HuH-7 (cell line): ENCODE results near the gene MAJIN.

Experiments used
- DNase-seq: peaks from one replicate; pipeline ENCODE4 v3.0.0; 2011; ENCODE audit warnings: low spot score

Gene MAJIN

DNA sequence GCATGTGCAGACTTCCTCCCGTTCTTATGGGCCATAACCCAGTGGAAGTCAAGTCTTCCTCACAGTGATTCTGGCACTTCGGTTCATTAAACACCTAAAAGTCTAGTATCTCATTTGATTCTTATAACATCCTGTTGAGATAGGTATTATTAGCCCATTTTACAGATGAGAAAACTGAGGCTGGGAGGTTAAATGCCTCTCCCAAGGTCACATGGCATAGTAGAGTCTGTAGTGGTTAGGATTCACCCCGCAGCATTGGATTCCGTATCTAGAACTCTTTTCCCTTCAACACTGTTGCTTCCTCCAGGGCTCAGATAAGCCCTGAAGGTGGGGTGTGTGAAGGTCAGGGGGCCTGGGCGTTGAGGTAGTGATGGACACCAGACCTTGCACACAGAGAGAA is 39.6 kb downstream of the MAJIN start:
- DNase-seq, result no peak

DNA sequence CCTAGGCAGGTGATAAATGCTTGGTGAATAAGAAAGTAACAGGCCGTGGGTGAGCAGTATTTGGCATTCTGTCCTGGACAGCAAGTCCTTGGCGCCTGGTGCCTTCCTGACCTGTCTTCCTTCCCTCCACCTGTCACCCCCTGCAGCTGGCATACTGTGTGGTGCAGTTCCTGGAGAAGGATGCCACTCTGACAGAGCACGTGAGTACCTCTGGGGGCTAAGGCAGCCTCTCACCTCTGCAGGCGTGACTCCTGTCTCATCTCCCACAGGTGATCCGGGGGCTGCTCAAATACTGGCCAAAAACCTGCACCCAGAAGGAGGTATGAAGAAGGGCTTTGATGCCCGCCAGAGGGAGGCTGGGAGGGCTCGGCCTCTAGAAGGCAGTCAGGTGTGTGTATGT is 40.6 kb downstream of the MAJIN start:
- DNase-seq, result no peak

DNA sequence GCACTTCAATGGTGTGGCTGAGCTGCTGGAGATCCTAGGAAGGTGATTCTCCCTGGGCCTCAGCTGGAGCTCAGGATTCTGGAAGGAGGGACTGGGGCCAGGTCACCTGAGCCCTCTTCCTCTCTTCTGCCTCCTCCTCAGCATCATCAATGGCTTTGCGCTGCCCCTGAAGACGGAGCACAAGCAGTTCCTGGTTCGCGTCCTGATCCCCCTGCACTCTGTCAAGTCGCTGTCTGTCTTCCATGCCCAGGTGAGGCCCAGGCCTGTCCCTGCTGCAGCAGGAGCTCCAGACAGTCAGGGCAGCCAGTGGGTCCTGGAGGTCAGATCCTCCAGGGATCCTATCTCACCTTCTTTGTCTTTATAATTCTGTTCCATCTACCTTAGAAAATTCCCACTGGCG is 41.6 kb downstream of the MAJIN start:
- no peak for DNase-seq

DNA sequence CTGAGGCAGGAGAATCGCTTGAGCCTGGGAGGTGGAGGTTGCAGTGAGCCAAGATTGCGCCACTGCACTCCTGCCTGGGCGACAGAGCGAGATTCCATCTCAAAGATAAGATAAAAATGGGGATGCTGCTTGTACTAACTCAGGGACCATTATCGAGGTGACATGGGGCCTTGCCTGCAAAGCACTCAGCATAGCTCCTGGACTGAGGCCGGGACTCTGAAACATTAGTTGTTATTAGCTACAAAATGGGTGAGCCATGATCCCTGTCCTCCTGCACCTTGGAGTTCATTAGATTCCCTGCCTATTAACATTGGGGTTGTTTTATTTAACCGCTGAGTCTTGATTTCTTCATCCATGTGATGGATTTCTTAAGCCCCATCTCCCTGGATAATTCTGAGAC is 42.3 kb downstream of the MAJIN start:
- no peak for DNase-seq

DNA sequence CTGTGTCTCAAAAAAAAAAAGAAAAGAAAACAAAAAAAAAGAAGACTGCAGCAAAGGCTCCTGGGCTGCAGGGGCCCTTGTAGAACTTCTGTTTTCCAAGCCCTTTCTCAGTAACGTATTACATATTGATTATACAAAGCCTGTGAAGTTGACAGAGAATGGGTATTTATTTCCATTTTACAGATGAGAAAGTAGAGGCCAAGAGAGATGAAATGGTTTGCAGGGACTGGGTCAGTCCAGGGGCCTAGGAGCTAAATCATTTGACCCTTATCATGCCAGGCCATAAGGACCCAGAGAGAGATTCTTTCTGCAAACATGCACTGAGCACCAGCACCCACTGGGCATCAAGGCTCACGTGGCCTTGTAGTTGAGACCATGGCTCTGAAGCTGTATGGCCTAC is 43.0 kb downstream of the MAJIN start:
- no peak for DNase-seq

- DNase-seq, result no peak
Measured at GRCh38 chr11:64926689-64927088, 45.2 kb downstream of the MAJIN start.

DNA sequence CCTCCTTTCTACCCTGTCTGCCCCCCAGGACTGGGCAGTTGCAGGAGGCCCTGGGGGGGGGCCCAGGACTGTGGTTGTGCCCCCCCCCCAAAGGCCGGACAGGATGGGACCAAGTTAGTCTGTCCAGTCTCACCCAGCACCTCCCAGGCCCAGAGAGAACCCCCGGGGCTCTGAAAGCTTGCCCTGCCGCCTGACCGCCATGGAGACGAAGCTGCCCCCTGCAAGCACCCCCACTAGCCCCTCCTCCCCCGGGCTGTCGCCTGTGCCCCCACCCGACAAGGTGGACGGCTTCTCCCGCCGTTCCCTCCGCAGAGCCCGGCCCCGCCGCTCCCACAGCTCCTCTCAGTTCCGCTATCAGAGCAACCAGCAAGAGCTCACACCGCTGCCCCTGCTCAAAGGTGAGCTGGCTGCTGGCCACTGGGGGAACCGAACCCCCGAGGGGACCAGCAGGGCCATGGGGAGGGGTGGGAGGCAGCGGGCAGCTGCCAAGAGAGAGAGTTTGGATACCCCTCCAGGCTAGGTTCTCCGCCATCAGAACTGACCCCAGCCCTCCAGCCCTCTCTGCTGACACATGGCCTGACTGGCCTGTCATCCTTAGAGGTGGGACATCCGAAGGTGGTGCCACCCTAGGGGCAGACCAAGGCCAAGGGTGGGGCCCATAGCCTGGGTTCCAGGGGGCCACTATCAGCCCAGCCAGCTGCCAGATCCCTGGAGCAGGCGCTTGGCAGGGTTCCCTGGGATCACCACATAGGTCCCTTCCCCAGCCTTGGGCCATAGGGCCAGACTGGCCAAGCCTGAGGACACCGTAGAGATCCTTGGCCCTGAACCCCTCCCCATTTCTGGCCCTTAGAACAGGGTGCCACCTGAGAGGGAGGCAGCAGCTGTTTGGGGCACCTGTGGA is 46.1 kb downstream of the MAJIN start:
- DNase-seq, result no peak

DNA sequence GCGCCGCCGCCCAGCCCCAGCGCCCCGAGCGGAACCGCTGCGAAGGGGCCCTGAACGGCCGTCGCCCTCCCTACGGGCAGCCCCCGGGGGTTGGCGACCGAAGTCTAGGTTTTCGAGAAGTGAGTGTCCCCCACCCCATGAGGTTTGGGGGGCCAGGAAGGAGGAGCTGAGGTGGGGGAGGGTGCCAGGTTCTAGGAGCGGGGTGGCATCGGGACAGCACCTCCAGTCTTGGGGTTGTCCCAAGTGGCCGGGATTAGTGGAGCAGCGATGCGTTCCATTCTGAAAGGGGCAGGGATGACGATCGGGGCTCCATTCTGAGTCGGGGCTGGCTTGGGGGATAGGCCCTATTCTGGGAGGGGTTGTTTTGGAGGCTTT is 47.0 kb downstream of the MAJIN start:
- DNase-seq, result no peak

DNA sequence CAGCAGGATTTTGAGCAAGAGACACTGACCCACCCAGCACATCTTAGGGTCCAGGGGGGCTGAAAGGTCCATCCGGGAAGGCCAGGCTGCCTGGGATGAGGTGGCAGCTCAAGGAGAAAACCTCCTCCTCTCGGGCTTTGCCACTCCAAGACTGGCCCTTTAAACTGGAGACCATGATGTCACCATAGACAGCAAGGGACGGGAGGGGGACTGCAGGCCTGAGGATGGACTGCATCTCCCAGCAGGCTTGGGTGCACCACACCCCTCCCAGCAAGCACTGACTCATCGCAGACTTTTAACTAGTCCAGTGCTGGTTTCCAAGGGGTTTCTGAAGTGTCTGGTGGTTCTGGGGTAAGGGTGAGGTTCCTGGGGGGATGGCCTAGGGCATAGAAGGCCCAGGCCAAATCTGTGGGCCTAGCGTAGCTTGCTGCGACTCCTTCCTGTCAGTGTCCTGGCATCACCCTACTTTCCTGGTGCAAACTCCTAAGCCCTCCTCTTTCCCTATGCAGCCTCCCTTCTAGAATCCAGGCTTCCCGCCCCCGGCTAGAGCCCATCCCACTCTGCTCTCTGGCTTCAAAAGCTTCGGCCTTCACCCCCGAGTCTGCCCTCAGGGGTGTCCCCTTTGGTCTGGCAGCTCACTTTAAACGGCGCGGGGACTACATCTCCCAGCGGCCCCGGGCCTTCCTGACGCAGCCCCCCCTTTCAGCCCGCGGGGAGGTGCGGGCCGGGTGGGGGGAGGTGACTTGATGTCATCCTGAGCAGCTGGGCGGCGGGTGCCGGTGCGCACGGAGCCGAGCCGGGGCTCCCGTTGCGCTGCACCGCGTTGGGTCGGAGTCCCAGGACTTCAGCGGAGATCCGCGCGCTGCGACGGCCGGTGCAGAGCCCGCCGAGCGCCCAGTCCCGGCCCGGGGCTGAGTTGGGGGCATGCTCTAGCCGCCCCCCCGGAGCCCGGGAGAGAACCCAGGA is 47.7 kb downstream of the MAJIN start, which contains the start of gene PPP2R5B:
TSS of gene PPP2R5B (plus strand) at position 746 of the 966 bp plus-strand sequence. CDS start 1,046 bp downstream, outside the sequence.
- DNase-seq, result peak; percentile 91

DNA sequence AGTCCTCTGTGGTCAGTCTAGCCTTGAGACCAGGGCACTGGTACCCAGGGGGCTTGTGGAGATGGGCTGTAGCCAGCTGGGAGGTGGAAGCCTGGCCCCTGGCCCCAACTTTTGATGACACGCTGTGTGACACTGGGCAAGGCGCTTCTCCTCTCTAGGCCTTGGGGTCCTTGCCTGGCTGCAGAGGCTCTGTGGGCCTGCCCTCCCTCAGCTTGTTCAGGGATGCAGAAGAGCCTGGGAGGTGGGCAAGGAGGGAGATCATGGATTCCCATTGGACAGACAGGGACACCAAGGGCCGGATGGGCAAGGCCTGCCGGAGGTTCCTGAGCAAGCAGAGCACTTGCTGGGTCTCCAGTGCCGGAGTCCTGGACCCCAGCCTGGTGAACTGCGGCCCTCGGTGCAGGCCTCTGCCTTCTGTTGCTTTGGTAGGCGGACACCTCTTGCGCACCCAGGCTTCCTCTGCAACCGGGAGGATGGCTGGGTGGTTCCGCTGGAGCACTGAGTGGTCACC is 48.7 kb downstream of the MAJIN start:
- DNase-seq, result no peak

GRCh38 chr11:64921384-64921783 is 50.5 kb downstream of the MAJIN start:
- no peak for DNase-seq

DNA sequence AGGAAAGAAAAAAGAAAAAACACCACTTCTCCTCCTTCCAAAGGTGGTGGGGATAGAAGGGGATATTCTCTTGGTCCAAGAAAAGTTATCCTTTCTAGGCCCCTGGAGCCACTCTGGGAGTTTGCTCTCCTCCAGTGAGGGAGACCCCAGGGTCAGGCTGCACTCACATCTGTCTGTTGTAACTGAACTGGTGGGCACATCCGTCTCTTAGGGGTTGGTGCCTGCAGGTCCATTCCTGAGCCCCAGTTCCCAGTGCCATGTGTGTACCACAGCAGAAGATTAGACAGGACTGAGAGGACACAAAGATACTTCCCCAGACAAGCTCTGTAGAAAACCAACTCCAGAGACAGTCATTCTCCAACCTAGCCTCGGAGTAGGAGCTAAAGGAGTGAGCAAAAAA is 51.8 kb downstream of the MAJIN start:
- DNase-seq, result no peak

DNA sequence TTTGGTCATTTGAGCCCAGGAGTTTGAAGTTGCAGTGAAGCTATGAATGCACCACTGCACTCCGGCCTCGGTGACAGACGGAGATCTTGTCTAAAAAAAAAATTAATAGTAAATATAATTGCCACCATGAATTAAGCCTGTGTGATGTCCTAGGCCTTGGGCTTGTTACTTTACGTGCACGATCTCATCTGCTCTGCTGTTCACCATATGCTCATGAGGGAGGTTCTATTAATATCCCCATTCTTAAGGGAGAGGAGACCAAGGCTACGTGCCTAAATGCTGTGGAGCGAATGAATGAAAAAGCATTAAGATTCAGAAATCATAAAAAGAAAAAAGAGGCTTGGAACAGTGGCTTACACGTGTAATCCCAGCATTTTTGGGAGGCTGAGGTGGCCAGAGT is 52.3 kb downstream of the MAJIN start:
- DNase-seq, result no peak

DNA sequence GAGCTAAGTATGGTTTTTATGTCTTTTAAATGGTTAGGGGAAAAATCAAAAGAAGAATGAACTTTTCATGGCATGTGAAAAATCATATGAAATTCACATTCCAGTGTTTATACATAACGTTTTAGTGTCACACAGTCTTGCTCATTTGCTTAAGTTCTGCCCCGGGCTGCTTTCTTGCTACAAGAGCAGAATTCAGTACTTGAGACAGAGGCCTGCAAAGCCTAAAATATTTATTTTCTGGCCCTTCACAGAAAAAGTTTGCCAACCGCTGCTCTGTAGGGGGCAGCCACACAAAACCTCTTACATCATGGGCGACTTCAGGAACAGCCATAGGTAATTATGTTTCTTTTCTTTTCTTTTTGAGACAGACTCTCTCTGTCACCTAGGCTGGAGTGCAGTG is 53.9 kb downstream of the MAJIN start:
- no peak for DNase-seq

DNA sequence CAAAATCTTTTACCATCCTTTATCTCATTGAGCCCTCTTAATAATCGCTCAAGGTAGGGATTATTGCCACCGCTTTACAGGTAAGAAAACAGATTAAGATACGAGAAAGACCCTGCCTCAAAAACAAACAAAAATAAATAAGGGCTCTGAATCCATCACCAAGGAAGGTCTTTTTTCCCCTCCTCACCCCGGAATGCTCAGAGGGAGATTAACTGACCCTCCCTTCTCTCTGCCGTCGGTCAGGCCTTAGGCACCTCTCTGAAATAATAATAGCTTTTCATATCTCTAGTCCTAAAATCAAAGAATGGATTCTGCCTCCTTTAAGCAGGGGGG is 54.3 kb downstream of the MAJIN start:
- DNase-seq, result no peak

GRCh38 chr11:64916775-64917662 is 54.9 kb downstream of the MAJIN start, which contains the start of gene ATG2A:
TSS of gene ATG2A (minus strand) at chr11:64917209. CDS start at chr11:64917135, 74 bp downstream.
- peak; percentile 93 for DNase-seq

GRCh38 chr11:64916040-64916774 is 55.7 kb downstream of the MAJIN start:
- peak; percentile 63 for DNase-seq

DNA sequence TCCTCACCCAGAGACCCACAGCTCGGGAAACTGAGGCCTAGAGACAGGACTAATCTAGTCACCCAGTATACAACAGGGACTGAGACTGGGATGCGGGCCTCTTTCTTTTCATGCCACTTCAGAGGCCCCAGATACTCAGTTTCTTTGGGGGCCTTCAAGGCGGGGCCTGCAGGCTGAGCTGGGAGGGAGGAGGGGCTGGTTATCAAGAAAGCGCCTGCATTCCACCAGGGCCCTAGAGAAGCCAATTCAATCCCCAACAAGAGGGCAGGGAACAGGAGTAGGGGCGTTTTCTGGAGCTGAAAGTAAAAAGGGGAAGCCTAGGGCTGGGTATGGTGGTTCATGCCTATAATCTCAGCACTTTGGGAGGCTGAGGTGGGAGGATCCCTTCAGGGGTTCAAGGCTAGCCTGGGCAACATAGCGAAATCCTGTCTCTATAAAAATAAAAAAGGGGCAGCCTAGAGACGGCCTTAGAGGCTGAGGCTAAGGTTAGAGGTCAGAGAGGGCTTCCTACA is 56.5 kb downstream of the MAJIN start:
- DNase-seq, result no peak

DNA sequence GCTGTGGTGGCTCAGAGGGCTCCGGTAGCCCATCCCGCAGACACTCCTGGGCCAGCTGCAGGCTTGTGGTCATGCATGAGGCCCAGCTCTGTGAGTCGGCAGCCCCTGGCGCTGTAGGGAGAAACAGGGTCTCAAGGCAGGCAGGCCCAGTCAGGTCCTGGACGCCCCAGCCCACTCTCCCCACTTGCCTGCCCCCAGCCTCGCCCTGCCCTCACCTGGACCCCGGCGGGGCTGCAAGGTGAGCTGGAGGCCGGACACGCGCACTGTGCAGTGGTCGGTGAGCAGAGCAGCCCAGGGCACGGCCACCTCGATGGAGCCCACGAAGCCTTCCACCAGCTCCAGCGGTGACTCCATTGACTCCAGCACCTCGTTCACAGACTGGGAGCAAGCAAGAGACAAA is 57.8 kb downstream of the MAJIN start:
- no peak for DNase-seq

DNA sequence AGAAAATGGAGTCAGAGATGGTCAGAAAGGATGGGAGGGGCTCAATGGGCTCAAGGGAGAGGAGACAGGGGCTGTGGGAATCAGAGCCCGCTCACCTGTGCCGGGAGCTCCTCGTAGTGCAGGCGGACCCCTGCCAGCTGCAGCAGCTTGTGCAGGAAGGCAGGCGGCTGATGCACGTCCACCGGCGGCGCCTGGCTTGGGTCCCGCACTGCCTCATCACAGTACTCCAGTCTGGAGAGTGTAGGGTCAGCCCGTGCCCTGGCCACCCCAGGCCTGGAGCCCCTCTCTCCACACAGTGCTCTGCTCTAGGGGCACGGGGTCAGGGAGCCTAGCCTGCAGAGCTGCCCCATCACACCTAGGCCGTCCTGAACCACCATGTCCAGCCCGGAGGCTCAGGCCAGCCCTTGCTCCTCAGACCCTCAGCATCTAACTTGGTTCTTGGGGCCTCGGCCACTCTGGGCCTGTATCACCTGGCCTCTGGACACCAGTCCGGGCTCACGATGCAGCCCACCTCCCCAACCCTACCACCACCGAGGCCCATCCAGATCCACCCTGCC is 58.7 kb downstream of the MAJIN start:
- no peak for DNase-seq
